Measurements from ENCODE around the gene METTL17.

DNA sequence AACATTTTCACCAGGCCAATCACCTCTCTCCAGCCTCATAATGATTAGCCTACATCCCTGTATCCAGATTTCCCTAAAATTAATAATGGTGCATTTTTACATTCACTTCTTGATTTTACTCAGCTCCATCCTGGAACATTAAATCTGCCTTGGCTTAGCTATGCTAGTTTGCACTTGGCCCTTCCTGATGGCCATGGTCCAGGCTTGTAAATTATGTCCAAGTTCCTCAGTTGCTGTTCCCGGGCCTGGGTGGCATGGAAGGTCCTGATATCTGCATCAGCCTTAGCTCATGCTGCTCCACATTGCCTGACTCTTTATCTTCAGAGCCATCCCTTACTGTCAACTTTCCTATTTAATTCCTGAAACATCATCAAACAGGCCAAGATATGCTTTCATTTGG, 11.1 kb upstream of the METTL17 start:
- TF ChIP-seq, protein P1, sequence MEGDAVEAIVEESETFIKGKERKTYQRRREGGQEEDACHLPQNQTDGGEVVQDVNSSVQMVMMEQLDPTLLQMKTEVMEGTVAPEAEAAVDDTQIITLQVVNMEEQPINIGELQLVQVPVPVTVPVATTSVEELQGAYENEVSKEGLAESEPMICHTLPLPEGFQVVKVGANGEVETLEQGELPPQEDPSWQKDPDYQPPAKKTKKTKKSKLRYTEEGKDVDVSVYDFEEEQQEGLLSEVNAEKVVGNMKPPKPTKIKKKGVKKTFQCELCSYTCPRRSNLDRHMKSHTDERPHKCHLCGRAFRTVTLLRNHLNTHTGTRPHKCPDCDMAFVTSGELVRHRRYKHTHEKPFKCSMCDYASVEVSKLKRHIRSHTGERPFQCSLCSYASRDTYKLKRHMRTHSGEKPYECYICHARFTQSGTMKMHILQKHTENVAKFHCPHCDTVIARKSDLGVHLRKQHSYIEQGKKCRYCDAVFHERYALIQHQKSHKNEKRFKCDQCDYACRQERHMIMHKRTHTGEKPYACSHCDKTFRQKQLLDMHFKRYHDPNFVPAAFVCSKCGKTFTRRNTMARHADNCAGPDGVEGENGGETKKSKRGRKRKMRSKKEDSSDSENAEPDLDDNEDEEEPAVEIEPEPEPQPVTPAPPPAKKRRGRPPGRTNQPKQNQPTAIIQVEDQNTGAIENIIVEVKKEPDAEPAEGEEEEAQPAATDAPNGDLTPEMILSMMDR (IDR thresholded peaks at IDR 0.05): no peak
- TF ChIP-seq POLR2A (IDR thresholded peaks at IDR 0.05): no peak
